C4-2B (cell line): ENCODE results near the gene THAP2.

Experiments used
- H3K27ac ChIP-seq: fragments of 450-650 bp; 2 replicates; pipeline ENCODE4 v1.5.1; 2017
- ZFX ChIP-seq: fragments of 450-650 bp; IDR thresholded peaks from 2 replicates; pipeline ENCODE4 v1.6.1; 2017
- TF ChIP-seq, protein P1 (sequence below): fragments of 450-650 bp; conservative IDR thresholded peaks from 2 replicates; pipeline ENCODE4 v1.5.1; 2017; ENCODE audit warnings: mild to moderate bottlenecking

THAP2 gene

DNA sequence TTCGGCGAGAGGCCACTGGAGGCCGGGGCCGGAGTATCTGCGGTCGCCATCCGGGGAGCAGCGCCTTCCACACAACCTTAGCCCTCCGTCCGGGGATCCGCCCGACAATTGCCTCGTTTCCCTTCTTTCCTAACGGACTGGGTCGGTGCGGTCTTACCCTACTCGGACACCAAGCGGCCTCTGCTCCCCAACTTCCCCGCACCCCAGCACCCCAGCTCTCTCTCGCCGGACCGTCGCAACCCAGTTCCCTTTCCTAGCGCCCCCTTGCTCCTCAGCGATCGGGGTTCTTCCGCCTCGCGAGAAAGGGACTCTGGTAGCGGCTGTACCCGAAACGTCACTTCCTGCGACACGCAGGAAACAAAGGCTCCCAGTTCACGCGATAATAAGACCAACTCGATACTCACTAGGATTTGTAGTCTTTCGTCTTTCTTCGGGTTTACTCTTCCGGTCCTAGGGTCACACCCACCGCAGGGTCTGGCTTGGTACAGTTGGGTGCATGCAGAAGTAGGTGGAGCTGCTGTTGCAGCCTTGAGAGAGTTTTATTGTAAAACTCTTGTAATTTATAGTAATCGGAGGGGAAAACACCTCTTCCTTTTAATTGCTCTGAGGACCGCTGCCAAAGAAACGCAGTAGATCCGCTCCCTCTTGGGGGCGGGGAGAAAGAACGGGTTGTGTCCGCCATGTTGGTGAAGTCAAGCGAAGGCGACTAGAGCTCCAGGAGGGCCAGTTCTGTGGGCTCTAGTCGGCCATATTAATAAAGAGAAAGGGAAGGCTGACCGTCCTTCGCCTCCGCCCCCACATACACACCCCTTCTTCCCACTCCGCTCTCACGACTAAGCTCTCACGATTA is at the start of gene THAP2, which contains the start of gene ZFC3H1:
Gene THAP2 (plus strand): TSS at position 741 of the 850 bp plus-strand sequence. CDS start 209 bp downstream, outside the sequence.
Gene ZFC3H1 (minus strand): TSS at position 288 of the 850 bp plus-strand sequence. CDS start 238 bp downstream, at position 50.
- TF ChIP-seq, protein P1, sequence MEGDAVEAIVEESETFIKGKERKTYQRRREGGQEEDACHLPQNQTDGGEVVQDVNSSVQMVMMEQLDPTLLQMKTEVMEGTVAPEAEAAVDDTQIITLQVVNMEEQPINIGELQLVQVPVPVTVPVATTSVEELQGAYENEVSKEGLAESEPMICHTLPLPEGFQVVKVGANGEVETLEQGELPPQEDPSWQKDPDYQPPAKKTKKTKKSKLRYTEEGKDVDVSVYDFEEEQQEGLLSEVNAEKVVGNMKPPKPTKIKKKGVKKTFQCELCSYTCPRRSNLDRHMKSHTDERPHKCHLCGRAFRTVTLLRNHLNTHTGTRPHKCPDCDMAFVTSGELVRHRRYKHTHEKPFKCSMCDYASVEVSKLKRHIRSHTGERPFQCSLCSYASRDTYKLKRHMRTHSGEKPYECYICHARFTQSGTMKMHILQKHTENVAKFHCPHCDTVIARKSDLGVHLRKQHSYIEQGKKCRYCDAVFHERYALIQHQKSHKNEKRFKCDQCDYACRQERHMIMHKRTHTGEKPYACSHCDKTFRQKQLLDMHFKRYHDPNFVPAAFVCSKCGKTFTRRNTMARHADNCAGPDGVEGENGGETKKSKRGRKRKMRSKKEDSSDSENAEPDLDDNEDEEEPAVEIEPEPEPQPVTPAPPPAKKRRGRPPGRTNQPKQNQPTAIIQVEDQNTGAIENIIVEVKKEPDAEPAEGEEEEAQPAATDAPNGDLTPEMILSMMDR: peak; percentile 30
- TF ChIP-seq ZFX: no peak
- H3K27ac ChIP-seq: peak within 1 kb of the TSS; percentile 98

DNA sequence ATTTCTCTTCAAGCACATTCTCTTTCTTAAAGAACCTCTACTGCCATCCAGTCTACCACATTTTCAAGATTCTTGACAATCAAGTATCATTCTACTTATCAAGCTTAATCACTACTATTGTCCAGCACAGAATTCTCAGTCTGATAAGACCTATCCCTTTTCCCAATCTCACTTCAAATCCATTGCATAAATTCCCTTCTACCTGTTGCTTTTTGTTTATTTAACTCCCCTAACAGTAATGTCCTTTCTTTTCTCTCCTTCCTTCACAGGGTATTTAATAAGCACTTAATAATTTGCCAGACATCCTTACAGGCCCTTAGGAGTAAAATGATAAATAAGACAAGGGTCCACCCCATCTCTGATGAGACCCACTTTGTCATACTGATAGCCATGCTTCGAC is 42.2 kb upstream of the THAP2 start:
- no peak overlapping the region for H3K27ac ChIP-seq
- TF ChIP-seq, protein P1: no peak
- TF ChIP-seq ZFX: no peak

DNA sequence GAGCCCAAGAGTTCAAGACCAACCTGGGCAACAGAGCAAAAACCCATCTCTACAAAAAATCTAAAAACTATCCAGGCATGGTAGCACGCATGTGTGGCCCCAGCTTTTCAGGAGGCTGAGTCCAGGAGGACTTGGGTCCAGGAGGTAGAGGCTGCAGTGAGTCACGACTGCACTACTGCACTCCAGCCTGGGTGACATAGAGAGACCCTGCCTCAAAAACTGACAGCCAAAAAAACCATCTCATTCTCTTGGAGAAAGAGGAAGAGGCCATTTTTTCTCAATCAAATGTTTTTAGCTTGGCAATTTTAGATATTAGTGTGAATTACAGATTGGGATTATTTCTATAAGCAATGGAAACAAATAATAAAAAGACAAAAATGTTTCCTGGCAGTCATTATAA is 38.6 kb upstream of the THAP2 start:
- H3K27ac ChIP-seq: no peak overlapping the region
- TF ChIP-seq, protein P1: no peak
- TF ChIP-seq ZFX: no peak

DNA sequence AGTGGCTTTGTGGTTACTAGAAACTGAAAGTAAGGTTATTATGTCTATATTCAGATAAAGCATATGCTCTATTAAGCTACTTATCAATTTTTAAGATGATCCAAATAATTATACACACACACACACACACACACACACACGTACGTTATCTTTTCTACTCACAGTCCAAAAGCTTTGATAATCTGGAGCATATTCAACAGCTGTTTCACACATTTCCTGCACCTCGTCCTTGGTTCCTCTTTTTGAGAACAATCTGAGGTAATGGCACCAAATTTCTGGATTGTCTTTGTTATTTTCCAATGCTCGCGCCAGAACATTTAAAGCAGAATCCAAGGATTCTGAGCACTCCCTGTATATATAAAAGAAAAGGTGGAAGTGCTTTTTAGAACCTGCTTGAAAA is 38.0 kb upstream of the THAP2 start:
- no peak for TF ChIP-seq ZFX
- TF ChIP-seq, protein P1: no peak

DNA sequence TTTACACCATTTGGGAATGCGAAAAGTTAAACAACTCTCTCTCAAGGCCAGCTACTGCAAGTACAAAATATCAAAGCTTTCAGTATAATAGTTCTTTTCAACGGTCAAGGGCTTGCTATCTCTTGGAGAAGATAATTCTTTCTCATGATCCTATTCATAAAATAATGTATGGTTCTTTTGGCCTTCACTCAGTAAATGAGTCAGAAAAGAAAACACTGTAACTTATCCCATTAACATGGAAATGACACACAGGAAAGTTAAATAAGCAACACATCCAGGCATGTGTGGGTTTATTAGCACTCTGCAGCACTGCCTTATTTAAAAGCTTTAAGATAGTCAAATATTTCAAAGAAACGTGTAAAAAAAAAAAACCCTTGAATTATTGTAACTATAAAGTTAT is 37.3 kb upstream of the THAP2 start:
- no peak overlapping the region for H3K27ac ChIP-seq
- no peak for TF ChIP-seq ZFX
- TF ChIP-seq, protein P1: no peak

More for the DNA sequence above, 38.0 kb upstream of the THAP2 start:
- H3K27ac ChIP-seq: no peak overlapping the region

DNA sequence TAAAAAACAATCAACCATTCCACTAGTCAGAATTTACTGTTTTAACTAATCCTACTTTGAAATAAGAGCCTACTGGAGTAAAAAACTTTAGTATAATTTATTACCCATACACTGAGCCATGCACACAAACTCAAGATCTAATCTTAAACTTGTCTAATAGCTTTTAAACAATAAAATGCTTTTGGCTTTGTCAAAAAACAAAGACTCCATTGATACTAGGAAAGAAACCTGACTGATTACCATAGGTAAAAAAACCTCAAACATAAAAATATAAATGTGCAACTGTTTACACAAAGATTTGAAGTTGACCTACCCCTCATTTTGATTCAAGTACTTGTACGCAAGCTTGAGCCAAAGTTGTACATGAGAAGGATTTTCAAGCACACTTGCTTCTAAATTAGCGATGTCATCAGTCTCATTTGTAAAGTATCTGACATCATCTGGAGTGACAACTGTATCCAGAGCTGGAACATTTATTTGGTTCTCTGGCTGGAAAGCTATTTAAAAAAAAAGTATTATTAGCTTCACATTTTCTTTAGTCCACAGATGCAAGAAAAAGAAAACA is 36.6 kb upstream of the THAP2 start:
- H3K27ac ChIP-seq: no peak overlapping the region
- TF ChIP-seq, protein P1: no peak
- no peak for TF ChIP-seq ZFX

DNA sequence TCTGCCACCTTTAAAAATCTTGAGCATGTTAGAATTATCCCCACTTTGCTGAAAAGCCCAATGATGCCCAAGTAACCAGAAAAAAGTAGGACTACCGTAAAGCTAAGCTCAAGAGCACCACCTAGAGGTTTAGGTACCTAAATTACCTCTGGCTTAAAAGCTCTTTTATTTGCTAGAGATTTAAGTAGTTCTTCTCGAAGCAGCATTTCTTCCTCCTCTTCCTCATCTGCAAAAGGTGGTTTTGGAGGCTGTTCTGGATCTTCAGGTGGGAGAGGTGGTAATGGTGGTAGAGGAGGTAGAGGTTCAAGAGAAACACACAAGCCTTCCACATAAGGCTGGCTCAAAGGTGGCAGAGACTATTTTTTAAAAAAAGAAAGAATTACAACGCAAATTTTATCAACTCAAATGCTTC is 27.4 kb upstream of the THAP2 start:
- TF ChIP-seq, protein P1: peak; percentile 82
- no peak for TF ChIP-seq ZFX
- H3K27ac ChIP-seq: no peak overlapping the region
